Cardiac fibroblast (primary cell): ENCODE results near the gene TWIST1.
A peak's percentile ranks its signal among the peaks of the same experiment; 100 is the strongest.

Experiments
- DNase-seq, 2 donors: peaks; one replicate each; pipeline versions ENCODE4 v3.0.0 to v3.0.0-alpha.2; 2010; ENCODE audit warnings: low read depth in 2 of 2
- H3K4me3 ChIP-seq, 2 donors: replicated peaks in 1 of 2; 1 replicate in 1 of 2; 2 replicates in 1 of 2; pipeline ENCODE4 v1.5.1; 2011; ENCODE audit warnings: low read depth in 2 of 2, low read length in 2 of 2, mild to moderate bottlenecking in 2 of 2, moderate library complexity in 1 of 2
- TF ChIP-seq, protein P1 (sequence below): IDR thresholded peaks from one replicate; pipeline ENCODE4 v1.5.1; 2011; ENCODE audit warnings: low read depth, mild to moderate bottlenecking, low read length, inconsistent platforms

TWIST1 gene

GRCh38 chr7:19117091-19117869 lies at the start of gene TWIST1:
Gene TWIST1, minus strand, starts transcription at chr7:19117636. Its CDS starts 315 bp downstream, at chr7:19117321.
- DNase-seq: peak; percentile 91 to 98
- H3K4me3 ChIP-seq: peak within 1 kb of the TSS; percentile 68 to 86
- TF ChIP-seq, protein P1, sequence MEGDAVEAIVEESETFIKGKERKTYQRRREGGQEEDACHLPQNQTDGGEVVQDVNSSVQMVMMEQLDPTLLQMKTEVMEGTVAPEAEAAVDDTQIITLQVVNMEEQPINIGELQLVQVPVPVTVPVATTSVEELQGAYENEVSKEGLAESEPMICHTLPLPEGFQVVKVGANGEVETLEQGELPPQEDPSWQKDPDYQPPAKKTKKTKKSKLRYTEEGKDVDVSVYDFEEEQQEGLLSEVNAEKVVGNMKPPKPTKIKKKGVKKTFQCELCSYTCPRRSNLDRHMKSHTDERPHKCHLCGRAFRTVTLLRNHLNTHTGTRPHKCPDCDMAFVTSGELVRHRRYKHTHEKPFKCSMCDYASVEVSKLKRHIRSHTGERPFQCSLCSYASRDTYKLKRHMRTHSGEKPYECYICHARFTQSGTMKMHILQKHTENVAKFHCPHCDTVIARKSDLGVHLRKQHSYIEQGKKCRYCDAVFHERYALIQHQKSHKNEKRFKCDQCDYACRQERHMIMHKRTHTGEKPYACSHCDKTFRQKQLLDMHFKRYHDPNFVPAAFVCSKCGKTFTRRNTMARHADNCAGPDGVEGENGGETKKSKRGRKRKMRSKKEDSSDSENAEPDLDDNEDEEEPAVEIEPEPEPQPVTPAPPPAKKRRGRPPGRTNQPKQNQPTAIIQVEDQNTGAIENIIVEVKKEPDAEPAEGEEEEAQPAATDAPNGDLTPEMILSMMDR: no peak

- no peak overlapping the region for H3K4me3 ChIP-seq
- peak; percentile 1 to 26 for DNase-seq
- TF ChIP-seq, protein P1: no peak
These were observed 44.2 kb upstream of the TWIST1 start for GRCh38 chr7:19161671-19162070.

DNA sequence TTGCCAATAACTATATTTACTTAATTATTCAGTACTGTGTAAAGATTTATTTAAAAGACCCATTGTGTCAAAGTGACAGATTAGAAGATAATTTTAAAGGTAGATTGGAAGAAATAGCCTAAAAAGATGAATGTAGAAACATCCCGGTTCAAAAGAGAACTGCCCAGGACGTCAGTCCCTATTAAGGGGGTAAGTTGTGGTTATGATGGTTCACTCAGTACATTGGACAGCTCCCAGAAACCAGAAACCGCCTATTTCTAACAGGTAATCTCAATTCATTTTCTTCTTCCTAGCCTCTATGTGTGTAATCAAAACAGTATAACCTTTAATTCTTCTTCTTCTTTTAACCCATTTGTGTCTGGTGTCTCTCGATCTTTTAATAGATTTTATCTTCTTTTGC lies 29.3 kb upstream of the TWIST1 start:
- DNase-seq: peak; percentile 44 to 52
- H3K4me3 ChIP-seq: no peak overlapping the region
- TF ChIP-seq, protein P1: no peak

- DNase-seq: no peak
- H3K4me3 ChIP-seq: no peak overlapping the region
- TF ChIP-seq, protein P1: no peak
These were observed 28.1 kb upstream of the TWIST1 start for GRCh38 chr7:19145434-19146115.

DNA sequence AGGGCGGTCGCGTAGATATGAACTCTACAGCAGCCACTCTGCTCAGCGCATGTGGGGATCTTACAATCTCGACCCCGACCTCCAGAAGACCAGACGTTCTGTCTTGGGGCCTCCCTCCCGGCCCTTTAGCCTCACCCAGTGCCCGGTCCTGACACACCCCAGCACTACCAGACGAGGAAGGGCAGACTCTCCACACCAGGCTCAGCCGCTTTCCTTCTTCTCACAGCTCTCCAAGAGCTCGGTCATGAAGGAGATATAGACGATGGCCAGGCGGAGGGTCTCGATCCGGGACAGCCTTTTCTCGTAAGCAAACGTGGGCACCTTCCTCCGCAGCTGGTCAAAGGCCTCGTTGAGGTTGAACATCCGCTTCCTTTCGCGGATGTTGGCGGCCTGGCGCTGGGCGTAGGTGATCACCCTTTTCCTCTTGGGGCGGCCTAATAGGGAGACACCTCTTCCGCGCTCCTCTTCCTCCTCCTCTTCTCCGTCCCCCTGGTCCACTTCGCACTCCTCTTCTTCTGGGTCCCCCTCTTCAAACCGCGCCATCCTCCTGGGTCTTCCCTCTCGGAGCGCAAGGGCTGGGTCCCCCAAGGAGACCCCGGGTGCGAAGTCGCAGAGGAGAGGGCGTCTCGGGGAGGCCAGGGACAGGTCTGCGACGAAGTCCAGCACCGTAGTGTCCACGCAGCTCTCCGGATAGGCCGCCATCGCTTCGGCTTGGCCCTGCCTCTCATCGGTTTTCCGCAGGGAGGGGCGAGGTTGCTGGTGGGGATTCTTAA lies 27.4 kb upstream of the TWIST1 start, which contains the start of gene FERD3L:
Gene FERD3L (minus strand): TSS at position 761 of the 773 bp plus-strand sequence. CDS start 59 bp downstream, at position 702.
- TF ChIP-seq, protein P1: no peak
- DNase-seq: no peak
- no peak within 1 kb of the TSS for H3K4me3 ChIP-seq

GRCh38 chr7:19143881-19144574 lies 26.6 kb upstream of the TWIST1 start:
- peak overlapping the region in 1 of 2 donors; percentile 24 for H3K4me3 ChIP-seq
- DNase-seq: no peak
- TF ChIP-seq, protein P1: no peak
